Limb (tissue), 2 donors: ENCODE results near the gene FICD.
A peak's percentile ranks its signal among the peaks of the same experiment; 100 is the strongest.
"Not testable (repeated sequence)": the region's sequence is repeated elsewhere in the genome, so short reads cannot be mapped to it uniquely, and the experiment has no call there.

Experiments used
- DNase-seq, 2 donors: peaks; one replicate each; pipeline ENCODE4 v3.0.0-alpha.2; 2016; ENCODE audit errors: extremely low spot score in 2 of 2

FICD gene

GRCh38 chr12:108531929-108532848 lies 17.1 kb downstream of the FICD start:
- DNase-seq = no peak

GRCh38 chr12:108538146-108538545 lies 23.1 kb downstream of the FICD start:
- no peak for DNase-seq

- DNase-seq = no peak
Observed at GRCh38 chr12:108538616-108539195, 23.6 kb downstream of the FICD start.

DNA sequence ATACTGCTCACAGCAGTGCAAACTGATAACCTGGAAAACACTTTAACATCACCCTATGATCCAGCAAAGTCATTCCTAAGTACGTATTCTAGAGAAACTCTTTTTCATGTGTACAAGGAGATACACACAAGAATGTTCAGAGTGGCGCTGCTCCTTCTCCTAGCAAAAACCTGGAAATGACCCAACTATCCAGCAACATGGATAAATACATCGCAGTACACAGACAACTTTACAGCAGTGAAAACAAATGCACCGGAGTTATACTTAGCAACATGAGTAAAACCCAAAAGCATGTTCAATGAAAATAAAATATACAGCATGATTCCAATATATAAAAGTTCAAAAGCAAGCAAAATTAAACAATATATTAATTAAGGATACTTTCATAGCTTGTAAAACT lies 27.2 kb downstream of the FICD start:
- no peak for DNase-seq

- DNase-seq = no peak
Observed at GRCh38 chr12:108543652-108544051, 28.6 kb downstream of the FICD start.

GRCh38 chr12:108547686-108548085 lies 32.6 kb downstream of the FICD start:
- DNase-seq = no peak

GRCh38 chr12:108548954-108549521 lies 34.0 kb downstream of the FICD start:
- no peak for DNase-seq

DNA sequence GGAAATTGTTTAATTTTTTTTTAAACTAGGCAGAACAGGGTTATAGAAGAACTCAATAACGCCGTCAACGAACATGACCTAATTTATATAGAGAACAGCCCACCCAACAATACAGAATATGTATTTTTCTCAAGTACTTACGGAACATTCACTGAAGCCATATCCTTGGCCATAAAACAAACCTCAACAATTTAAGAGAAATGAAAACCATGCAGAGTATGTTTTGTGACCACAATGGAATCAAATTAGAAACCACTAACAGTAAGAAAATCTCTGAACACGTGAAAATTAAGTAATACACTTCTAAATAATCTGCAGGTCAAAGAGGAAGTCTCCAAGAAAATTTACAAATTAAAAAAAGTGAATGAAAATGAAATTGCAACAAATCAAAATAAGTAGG lies 36.5 kb downstream of the FICD start:
- DNase-seq = no peak

GRCh38 chr12:108553799-108554198 lies 38.7 kb downstream of the FICD start:
- no peak for DNase-seq

GRCh38 chr12:108555383-108555782 lies 40.3 kb downstream of the FICD start:
- DNase-seq = not testable (repeated sequence)

DNA sequence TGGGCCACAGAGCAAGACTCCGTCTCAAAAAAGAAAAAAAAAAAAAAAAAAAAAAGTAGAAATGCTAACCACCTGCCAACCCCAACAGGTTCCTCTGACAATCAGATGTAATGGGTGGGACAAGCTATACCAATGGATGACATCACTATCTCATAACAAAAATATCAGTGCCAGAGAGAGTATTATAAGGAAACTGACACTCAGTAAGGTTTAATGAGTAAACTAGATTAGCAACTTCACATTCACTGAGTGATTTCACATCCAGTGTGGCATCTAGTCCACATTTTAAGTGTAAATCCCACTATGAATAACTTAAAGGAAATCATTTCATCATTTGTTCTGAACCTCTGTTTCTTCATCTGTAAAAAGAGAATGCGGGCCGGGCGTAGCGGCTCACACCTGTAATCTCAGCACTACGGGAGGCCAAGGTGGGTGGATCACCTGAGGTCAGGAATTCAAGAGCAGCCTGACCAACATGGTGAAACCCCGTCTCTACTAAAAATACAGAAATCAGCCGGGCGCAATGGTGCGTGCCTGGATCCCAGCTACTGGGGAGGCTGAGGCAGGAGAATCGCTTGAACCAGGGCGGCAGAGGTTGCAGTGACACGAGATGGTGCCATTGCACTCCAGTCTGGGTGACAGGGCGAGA lies 44.1 kb downstream of the FICD start:
- no peak for DNase-seq

DNA sequence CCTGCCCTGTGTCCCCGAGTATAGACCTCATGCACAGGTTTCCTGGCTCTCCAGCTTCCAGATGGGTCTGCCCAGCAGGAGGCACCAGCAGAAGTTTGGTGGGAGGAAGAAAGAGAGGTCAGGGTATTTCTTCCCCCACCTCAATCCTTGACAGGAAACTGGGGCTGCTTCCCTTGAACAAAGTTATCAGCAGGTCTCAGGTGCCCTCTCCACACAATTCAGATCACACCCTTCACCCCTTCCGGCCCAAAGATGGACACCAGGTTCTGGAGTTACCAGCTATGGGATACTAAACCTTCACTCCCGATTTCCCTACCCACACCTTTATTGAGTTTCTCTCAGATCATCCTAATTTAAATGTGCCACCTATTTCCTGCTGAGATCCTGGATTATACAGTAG lies 44.7 kb downstream of the FICD start:
- DNase-seq = no peak

- DNase-seq = no peak
Observed at GRCh38 chr12:108560321-108560721, 45.2 kb downstream of the FICD start.

GRCh38 chr12:108560752-108561719 lies 46.0 kb downstream of the FICD start, which contains the start of gene SART3:
SART3 (minus strand) TSS chr12:108561173; CDS start chr12:108561154, 19 bp downstream.
- peak; percentile 90 to 95 for DNase-seq

DNA sequence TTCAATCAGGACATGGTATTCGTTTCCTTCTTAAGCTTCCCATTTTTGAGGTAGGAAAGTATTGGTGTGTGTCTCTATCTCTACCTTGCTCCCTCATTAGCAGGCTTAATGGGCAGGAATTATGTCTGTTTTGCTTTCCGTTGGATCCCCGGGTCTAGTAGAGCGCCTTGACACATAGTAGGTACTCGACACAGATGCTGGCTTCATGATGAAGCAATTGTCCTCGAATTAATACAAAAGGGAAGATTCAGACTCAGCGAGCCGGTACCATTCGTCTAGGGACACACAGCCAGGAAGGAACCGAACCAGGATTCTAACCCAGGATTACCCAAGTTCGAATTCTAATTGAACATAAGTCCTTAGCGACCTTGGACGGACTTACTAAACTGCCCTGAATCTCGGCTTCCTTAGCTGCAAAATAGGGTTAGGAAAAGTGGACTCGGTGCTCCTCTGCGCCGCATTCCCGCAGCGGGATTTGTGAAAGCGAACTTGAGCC lies 46.8 kb downstream of the FICD start:
- no peak for DNase-seq

- DNase-seq = peak; percentile 98 to 100
Observed at GRCh38 chr12:108562348-108563135, 47.5 kb downstream of the FICD start, which contains the start of gene ISCU. ISCU (plus strand) TSS chr12:108562596; CDS start chr12:108562623, 27 bp downstream.

- DNase-seq = peak; percentile 86 to 89
Observed at GRCh38 chr12:108563136-108563803, 48.2 kb downstream of the FICD start.

- no peak for DNase-seq
Observed at GRCh38 chr12:108563804-108564151, 48.7 kb downstream of the FICD start.

DNA sequence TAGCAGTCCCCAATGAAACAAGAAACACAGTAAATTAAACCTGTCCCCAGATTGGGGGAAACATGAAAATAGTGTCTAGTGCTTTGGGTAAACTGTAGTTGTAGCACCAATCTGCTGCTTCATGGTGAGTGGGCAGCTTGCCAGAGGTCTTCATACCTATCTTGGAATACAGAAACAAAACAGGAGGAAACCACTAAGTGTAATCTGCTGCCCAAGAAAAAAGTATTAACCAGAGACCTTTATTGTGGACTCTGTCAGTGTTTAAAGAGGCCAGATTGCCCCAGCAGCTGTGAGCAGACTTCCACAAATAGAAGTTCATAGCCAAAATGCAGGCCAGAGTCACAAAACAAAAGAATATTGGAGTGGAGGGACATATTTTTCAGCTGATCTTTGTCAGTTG lies 49.6 kb downstream of the FICD start:
- no peak for DNase-seq
